ENCODE measurements around the gene TSKU.

DNA sequence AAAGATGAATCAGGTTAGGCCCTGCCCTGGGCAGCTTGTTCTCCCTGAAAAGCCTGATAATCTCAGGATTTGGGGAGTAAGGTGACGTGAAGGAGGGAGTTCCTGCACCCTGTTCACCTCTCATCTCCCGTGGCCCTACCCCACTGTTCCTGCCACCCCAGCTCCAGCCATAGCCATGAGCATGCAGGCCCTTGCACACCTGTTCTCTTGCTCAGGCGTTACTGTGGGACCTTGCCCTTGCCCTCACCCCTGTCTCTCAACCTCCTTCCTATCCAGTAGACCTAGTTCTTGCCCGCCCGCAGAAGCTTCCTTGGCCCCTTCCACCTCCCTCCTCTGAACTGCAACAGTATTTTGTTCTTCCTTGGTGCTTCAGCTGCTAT lies 15.0 kb downstream of the TSKU start:
- TF ChIP-seq CTCF (IDR thresholded peaks at IDR 0.05) (no peak), POLR2AphosphoS5 (IDR thresholded peaks at IDR 0.05) (no peak), POLR2A (IDR thresholded peaks at IDR 0.05) (no peak)
